Panc1 (cell line): Measurements from ENCODE around the gene SLC37A1. TPM values are rescaled to one million over a fixed set of nuclear protein-coding genes. Genes with fewer than 3 reads are reported as not detected.

Experiments used
- ATAC-seq: fragments of 200-7000 bp; cut with Tn5 transposase; 2 replicates; pipeline ENCODE4 v1.9.1; 2020; ENCODE audit warnings: mild to moderate bottlenecking, moderate library complexity
- BruUV-seq: library from RNA; stranded (reverse); fragments of 400-500 nt; replicated peaks from 2 replicates; lab custom pipeline; 2021; lab: Mats Ljungman, UMichigan
- CTCF ChIA-PET: fragments of 300-600 bp; sonication (Branson Sonifier 250); formaldehyde crosslinking; loops from one replicate; lab custom pipeline; 2022; ENCODE audit warnings: antibody characterized with exemption; lab: Charles Lee
- POLR2A ChIA-PET: fragments of 300-600 bp; sonication (Branson Sonifier 250); formaldehyde crosslinking; loops from one replicate; lab custom pipeline; 2022; ENCODE audit warnings: antibody characterized with exemption; lab: Charles Lee
- DNase-seq: peaks from one replicate; pipeline ENCODE4 v3.0.0-alpha.2; 2010; ENCODE audit warnings: low read depth, low spot score
- H3K27ac ChIP-seq: 2 replicates; pipeline ENCODE4 v1.5.1; 2011; ENCODE audit warnings: mild to moderate bottlenecking, low read length, inconsistent platforms
- H3K27me3 ChIP-seq: fragments of 200-500 bp; sonication (Bioruptor generic); 2 replicates; pipeline ENCODE4 v1.6.0; 2014; ENCODE audit warnings: low read length, inconsistent platforms; ENCODE audit not compliant: control insufficient read depth, insufficient read depth
- H3K36me3 ChIP-seq: fragments of 200-500 bp; sonication (Bioruptor generic); 2 replicates; pipeline ENCODE4 v1.5.1; 2014; ENCODE audit warnings: inconsistent platforms, mild to moderate bottlenecking, low read length, moderate library complexity; ENCODE audit not compliant: control insufficient read depth, insufficient read depth
- H3K4me1 ChIP-seq: 2 replicates; pipeline ENCODE4 v1.5.1; 2011; ENCODE audit warnings: inconsistent platforms, mild to moderate bottlenecking, low read length, moderate library complexity; ENCODE audit not compliant: control insufficient read depth, insufficient read depth
- H3K4me3 ChIP-seq, 2 experiments: 2 replicates each; pipeline ENCODE4 v1.5.1; 2011 to 2012; ENCODE audit warnings: low read depth in 2 of 2, low read length in 2 of 2, mild to moderate bottlenecking in 2 of 2, inconsistent platforms in 1 of 2, moderate library complexity in 1 of 2
- H3K9me3 ChIP-seq: fragments of 200-500 bp; sonication (Bioruptor generic); 2 replicates; pipeline ENCODE4 v1.5.1; 2014; ENCODE audit warnings: low read depth, mild to moderate bottlenecking, inconsistent platforms, low read length, moderate library complexity; ENCODE audit not compliant: control insufficient read depth, insufficient read depth
- CTCF ChIP-seq: fragments of 450-650 bp; IDR thresholded peaks from 2 replicates; pipeline ENCODE4 v1.5.1; 2017; ENCODE audit warnings: mild to moderate bottlenecking
- POLR2AphosphoS5 ChIP-seq: IDR thresholded peaks from 2 replicates; pipeline ENCODE4 v1.6.1; 2012; ENCODE audit warnings: mild to moderate bottlenecking, low read depth, low read length, moderate library complexity
- REST ChIP-seq, 2 experiments: IDR thresholded peaks; 2 replicates each; pipeline ENCODE4 v1.6.1; 2011 to 2012; ENCODE audit warnings: low read depth in 2 of 2, control low read depth in 1 of 2, low read length in 1 of 2, mild to moderate bottlenecking in 1 of 2, moderate library complexity in 1 of 2; ENCODE audit not compliant: insufficient read depth in 1 of 2
- SIN3A ChIP-seq: IDR thresholded peaks from 2 replicates; pipeline ENCODE4 v1.6.1; 2012; ENCODE audit warnings: low read depth, mild to moderate bottlenecking, low read length, moderate library complexity, borderline replicate concordance; ENCODE audit not compliant: insufficient read depth
- TCF7L2 ChIP-seq: IDR thresholded peaks from 2 replicates; pipeline ENCODE4 v1.6.1; 2011; ENCODE audit warnings: mild to moderate bottlenecking, low read depth, low read length, inconsistent platforms
- in situ Hi-C: cut with HindIII; loops from 2 replicates; pipeline ENCODE4 v1.10.0; 2016; ENCODE audit warnings: low sequenced_read_pairs, low pct_unique_long_range_greater_than_20kb
- intact Hi-C: fragments of 100-400 bp; cut with micrococcal nuclease; formaldehyde crosslinking; loops from one replicate; pipeline ENCODE4 v1.10.0; 2022; ENCODE audit not compliant: unreplicated experiment
- total RNA-seq: library from RNA; stranded (reverse); gene quantifications from one replicate; pipeline ENCODE4 v1.2.1, GENCODE V29; 2021; ENCODE audit not compliant: unreplicated experiment

SLC37A1 gene
- total RNA-seq, 1 experiment from 2014 or later = 7.7 TPM

GRCh38 chr21:42539342-42539741 is 25.7 kb downstream of the SLC37A1 start:
- H3K4me1 ChIP-seq = no peaks in the 10 kb centered on the region
- ATAC-seq (no peak), DNase-seq (no peak)
- no peaks in the 10 kb centered on the region for H3K27me3 ChIP-seq
- ChIA-PET CTCF (interaction anchor here (0.6 kb wide), 1 partner anchor 292 kb away, joined by 3 read pairs; no protein-coding TSS in a partner anchor), POLR2A (no interaction called here)
- no peak overlapping the region for H3K27ac ChIP-seq
- TF ChIP-seq CTCF (no peak), POLR2AphosphoS5 (no peak), TCF7L2 (no peak), REST (IDR thresholded peaks at IDR 0.05; ENCODE audit: insufficient read depth in 1 of 2, low read depth in 2 of 2, low read length in 1 of 2) (no peak), SIN3A (no peak)
- no peaks in the 10 kb centered on the region for H3K9me3 ChIP-seq
- in situ Hi-C loops = no loop called here
- no TSS peak for BruUV-seq
- intact Hi-C loops = no loop called here
- no peak overlapping the region for H3K4me3 ChIP-seq
- no peaks in the 10 kb centered on the region for H3K36me3 ChIP-seq

GRCh38 chr21:42539931-42540343 is 26.3 kb downstream of the SLC37A1 start:
- intact Hi-C loops = no loop called here
- CTCF ChIA-PET = no interaction called here

More at GRCh38 chr21:42539931-42540343, 26.3 kb downstream of the SLC37A1 start:
- DNase-seq (no peak), ATAC-seq (no peak)
- Histone ChIP-seq H3K9me3 (no peaks in the 10 kb centered on the region), H3K27me3 (no peaks in the 10 kb centered on the region), H3K4me3 (no peak overlapping the region), H3K4me1 (no peaks in the 10 kb centered on the region), H3K27ac (no peak overlapping the region), H3K36me3 (no peaks in the 10 kb centered on the region)
- no TSS peak for BruUV-seq
- in situ Hi-C loops = no loop called here
- POLR2A ChIA-PET = no interaction called here
- no peak for TF ChIP-seq TCF7L2
- no peak for TF ChIP-seq CTCF
- no peak for TF ChIP-seq REST (IDR thresholded peaks at IDR 0.05; ENCODE audit: insufficient read depth in 1 of 2, low read depth in 2 of 2, low read length in 1 of 2)
- TF ChIP-seq SIN3A = no peak
- TF ChIP-seq POLR2AphosphoS5 = no peak
